MM.1S (cell line): Measurements from ENCODE around the gene ZNF549.

Experiments used
- DNase-seq: peaks from one replicate; pipeline ENCODE4 v3.0.0-alpha.2; 2015
- H2AFZ ChIP-seq: fragments of 300-600 bp; sonication (generic); 2 replicates; pipeline ENCODE4 v1.6.0; 2016; ENCODE audit warnings: antibody characterized with exemption, low read length
- H3F3A ChIP-seq: fragments of 300-600 bp; sonication (generic); 2 replicates; pipeline ENCODE4 v1.6.1; 2016; ENCODE audit warnings: mild to moderate bottlenecking, antibody characterized with exemption, low read length, moderate library complexity, mixed read lengths; ENCODE audit not compliant: insufficient read depth
- H3K27ac ChIP-seq: fragments of 300-600 bp; sonication (generic); 2 replicates; pipeline ENCODE4 v1.5.1; 2016; ENCODE audit warnings: mild to moderate bottlenecking, low read length
- H3K27me3 ChIP-seq: fragments of 300-600 bp; sonication (generic); replicated peaks from 2 replicates; pipeline ENCODE4 v1.6.0; 2016; ENCODE audit warnings: low read length; ENCODE audit not compliant: insufficient read depth
- H3K36me3 ChIP-seq: fragments of 300-600 bp; sonication (generic); replicated peaks from 2 replicates; pipeline ENCODE4 v1.6.1; 2016; ENCODE audit warnings: mild to moderate bottlenecking, low read length, mixed read lengths; ENCODE audit not compliant: insufficient read depth
- H3K4me1 ChIP-seq: fragments of 300-600 bp; sonication (generic); 2 replicates; pipeline ENCODE4 v1.6.1; 2016; ENCODE audit warnings: low read length, mixed read lengths
- H3K4me2 ChIP-seq: fragments of 300-600 bp; sonication (generic); 2 replicates; pipeline ENCODE4 v1.6.0; 2016; ENCODE audit warnings: low read depth, low read length
- H3K4me3 ChIP-seq: fragments of 300-600 bp; sonication (generic); 2 replicates; pipeline ENCODE4 v1.5.1; 2016; ENCODE audit warnings: low read length, mixed read lengths
- H3K79me2 ChIP-seq: fragments of 300-600 bp; sonication (generic); 2 replicates; pipeline ENCODE4 v1.6.1; 2016; ENCODE audit warnings: mixed run types, low read length, mixed read lengths
- H3K9ac ChIP-seq: fragments of 300-600 bp; sonication (generic); 2 replicates; pipeline ENCODE4 v1.6.1; 2016; ENCODE audit warnings: low read length, mixed read lengths
- H3K9me2 ChIP-seq: fragments of 300-600 bp; sonication (generic); replicated peaks from 2 replicates; pipeline ENCODE4 v1.6.1; 2016; ENCODE audit warnings: mild to moderate bottlenecking, low read length, mixed read lengths; ENCODE audit not compliant: insufficient read depth
- H3K9me3 ChIP-seq: fragments of 300-600 bp; sonication (generic); replicated peaks from 2 replicates; pipeline ENCODE4 v1.6.1; 2016; ENCODE audit warnings: mild to moderate bottlenecking, low read length, mixed read lengths; ENCODE audit not compliant: insufficient read depth
- H4K20me1 ChIP-seq: fragments of 300-600 bp; sonication (generic); 2 replicates; pipeline ENCODE4 v1.6.1; 2016; ENCODE audit warnings: mild to moderate bottlenecking, low read length, moderate library complexity, mixed read lengths; ENCODE audit not compliant: insufficient read depth
- CTCF ChIP-seq: fragments of 300-600 bp; sonication (generic); IDR thresholded peaks from 2 replicates; pipeline ENCODE4 v1.5.1; 2016; ENCODE audit warnings: antibody characterized with exemption, low read length, mixed read lengths
- EZH2 ChIP-seq: fragments of 300-600 bp; sonication (generic); optimal IDR thresholded peaks from 2 replicates; pipeline ENCODE3; 2017; ENCODE audit warnings: low read depth, mild to moderate bottlenecking, antibody characterized with exemption, low read length, mixed read lengths
- EZH2phosphoT487 ChIP-seq: fragments of 300-600 bp; sonication (generic); IDR thresholded peaks from 2 replicates; pipeline ENCODE4 v1.6.1; 2018; ENCODE audit warnings: antibody characterized with exemption, low read length

Gene ZNF549

GRCh38 chr19:57599761-57600383 is 72.7 kb downstream of the ZNF549 start, which contains the start of gene ZNF530:
Gene ZNF530, plus strand, starts transcription at chr19:57599885. Its CDS starts 4,461 bp downstream, at chr19:57604346.
- H3F3A ChIP-seq, result no peaks in the 10 kb centered on the region
- peak within 1 kb of the TSS; percentile 94 for H2AFZ ChIP-seq
- H3K9me2 ChIP-seq, result no peaks in the 10 kb centered on the region
- no peaks in the 10 kb centered on the region for H3K36me3 ChIP-seq
- no peaks in the 10 kb centered on the region for H3K27me3 ChIP-seq
- H3K9me3 ChIP-seq, result no peaks in the 10 kb centered on the region
- peak within 1 kb of the TSS; percentile 24; the same call in 1 of the 2 replicates for H3K9ac ChIP-seq
- peak within 1 kb of the TSS; percentile 58 for H3K4me2 ChIP-seq
- no peaks in the 10 kb centered on the region for H4K20me1 ChIP-seq
- TF ChIP-seq EZH2, result no peak
- no peaks in the 10 kb centered on the region for H3K4me1 ChIP-seq
- H3K79me2 ChIP-seq, result no peaks in the 10 kb centered on the region; the same call in 1 of the 2 replicates
- no peak within 1 kb of the TSS for H3K27ac ChIP-seq
- peak; percentile 90 for DNase-seq
- H3K4me3 ChIP-seq, result peak within 1 kb of the TSS; percentile 93

- Histone ChIP-seq H3F3A (no peaks in the 10 kb centered on the region), H3K4me1 (no peaks in the 10 kb centered on the region), H2AFZ (no peak overlapping the region), H3K9me3 (no peaks in the 10 kb centered on the region), H3K4me2 (no peak overlapping the region), H3K36me3 (no peaks in the 10 kb centered on the region), H4K20me1 (no peaks in the 10 kb centered on the region), H3K27ac (no peak overlapping the region), H3K9me2 (no peaks in the 10 kb centered on the region), H3K9ac (no peak overlapping the region), H3K4me3 (no peak overlapping the region), H3K79me2 (no peaks in the 10 kb centered on the region), H3K27me3 (no peaks in the 10 kb centered on the region)
- TF ChIP-seq CTCF, result no peak
- TF ChIP-seq EZH2phosphoT487, result no peak
- no peak for TF ChIP-seq EZH2
- DNase-seq, result no peak
Observed at GRCh38 chr19:57606931-57607330, 79.8 kb downstream of the ZNF549 start.
